GM12878 (cell line): ENCODE results near the gene ASB2. TPM values are rescaled to one million over a fixed set of nuclear protein-coding genes. Genes with fewer than 3 reads are reported as not detected.

Experiments
- ATAC-seq: fragments of 200-7000 bp; cut with Tn5 transposase; 3 replicates; pipeline ENCODE4 v1.9.1; 2020; ENCODE audit warnings: mild to moderate bottlenecking, moderate library complexity
- BruUV-seq: library from RNA; stranded (reverse); fragments of 400-500 nt; replicated peaks from 2 replicates; lab custom pipeline; 2021; lab: Mats Ljungman, UMichigan
- CTCF ChIA-PET: fragments of 300-600 bp; sonication (Branson Sonifier 250); formaldehyde crosslinking; extraction: SDS; loops from one replicate; lab custom pipeline; 2021; ENCODE audit warnings: inconsistent platforms; lab: Yijun Ruan, JAX
- POLR2A ChIA-PET: fragments of 350-600 bp; formaldehyde crosslinking; extraction: SDS; loops from one replicate; lab custom pipeline; 2021; ENCODE audit warnings: inconsistent platforms; lab: Charles Lee
- RAD21 ChIA-PET: fragments of 300-600 bp; sonication (Branson Sonifier 250); formaldehyde crosslinking; loops from one replicate; lab custom pipeline; 2023; ENCODE audit warnings: antibody characterized with exemption; ENCODE audit not compliant: unreplicated experiment; lab: Charles Lee
- SMC1A ChIA-PET: fragments of 300-600 bp; sonication (Branson Sonifier 250); formaldehyde crosslinking; loops from one replicate; lab custom pipeline; 2023; ENCODE audit not compliant: unreplicated experiment, uncharacterized antibody; lab: Charles Lee
- DNase-seq: peaks from one replicate; pipeline ENCODE4 v3.0.0-alpha.2; 2011; ENCODE audit warnings: low read depth, low spot score
- FAIRE-seq: peaks from 3 replicates; lab custom pipeline; 2011; peaks lifted over from hg19 to GRCh38; lab: Jason Lieb, UNC
- H2AFZ ChIP-seq: 2 replicates; pipeline ENCODE4 v1.6.0; 2011; ENCODE audit warnings: low read depth, low read length, control low read depth; ENCODE audit not compliant: control insufficient read depth
- H3K27ac ChIP-seq: 2 replicates; pipeline ENCODE4 v1.5.1; 2011; ENCODE audit warnings: control low read depth; ENCODE audit not compliant: control insufficient read depth, insufficient read depth
- H3K27me3 ChIP-seq, 2 experiments: replicated peaks in 1 of 2; 2 replicates each; pipeline versions ENCODE4 v1.6.0 to v1.6.1; 2011; ENCODE audit warnings: low read length in 1 of 2; ENCODE audit not compliant: control insufficient read depth in 2 of 2, insufficient read depth in 2 of 2
- H3K36me3 ChIP-seq, 2 experiments: 2 replicates each; pipeline ENCODE4 v1.5.1; 2011; ENCODE audit warnings: low read length in 1 of 2; ENCODE audit not compliant: control insufficient read depth in 2 of 2, insufficient read depth in 2 of 2
- H3K4me1 ChIP-seq: 2 replicates; pipeline ENCODE4 v1.6.1; 2011; ENCODE audit warnings: mild to moderate bottlenecking, low read length, moderate library complexity, mixed read lengths; ENCODE audit not compliant: control insufficient read depth, insufficient read depth
- H3K4me2 ChIP-seq: 2 replicates; pipeline ENCODE4 v1.6.0; 2011; ENCODE audit warnings: control low read depth; ENCODE audit not compliant: control insufficient read depth, insufficient read depth
- H3K4me3 ChIP-seq: fragments of 200-600 bp; sonication (generic); 2 replicates; pipeline ENCODE4 v1.5.1; 2016
- H3K79me2 ChIP-seq: 2 replicates; pipeline ENCODE4 v1.6.0; 2011; ENCODE audit warnings: low read length; ENCODE audit not compliant: control insufficient read depth, insufficient read depth
- H3K9ac ChIP-seq: 2 replicates; pipeline ENCODE4 v1.8.0; 2011; ENCODE audit warnings: low read length, control low read depth, mixed read lengths; ENCODE audit not compliant: control insufficient read depth, insufficient read depth
- H3K9me3 ChIP-seq: replicated peaks from 3 replicates; pipeline ENCODE4 v1.5.1; 2011; ENCODE audit warnings: mild to moderate bottlenecking, low read length; ENCODE audit not compliant: control insufficient read depth, insufficient read depth
- H4K20me1 ChIP-seq: 2 replicates; pipeline ENCODE4 v1.6.0; 2011; ENCODE audit not compliant: control insufficient read depth, insufficient read depth
- ATF3 ChIP-seq: IDR thresholded peaks from 2 replicates; pipeline ENCODE4 v1.6.1; 2011; ENCODE audit warnings: low read depth, mild to moderate bottlenecking, low read length, moderate library complexity, borderline replicate concordance; ENCODE audit errors: extremely low read depth
- BMI1 ChIP-seq: fragments of 450-650 bp; IDR thresholded peaks from 2 replicates; pipeline ENCODE4 v1.6.1; 2016; ENCODE audit warnings: mild to moderate bottlenecking, moderate library complexity, borderline replicate concordance
- CHD2 ChIP-seq: IDR thresholded peaks from 2 replicates; pipeline ENCODE4 v1.6.1; 2011; ENCODE audit warnings: low read depth, low read length, improper control_type of control experiment, borderline replicate concordance
- EED ChIP-seq: sonication (generic); IDR thresholded peaks from 2 replicates; pipeline ENCODE4 v1.6.1; 2016; ENCODE audit warnings: antibody characterized with exemption, low read depth
- IRF3 ChIP-seq: fragments of 450-650 bp; IDR thresholded peaks from 2 replicates; pipeline ENCODE4 v1.6.1; 2014; ENCODE audit warnings: mild to moderate bottlenecking
- JUNB ChIP-seq: IDR thresholded peaks from 2 replicates; pipeline ENCODE4 v1.6.1; 2016; ENCODE audit warnings: antibody characterized with exemption, mild to moderate bottlenecking
- MYB ChIP-seq: fragments of 150-350 bp; IDR thresholded peaks from 2 replicates; pipeline ENCODE4 v1.6.1; 2014; ENCODE audit warnings: mild to moderate bottlenecking, low read depth, low read length, borderline replicate concordance
- MYC ChIP-seq: IDR thresholded peaks from 2 replicates; pipeline ENCODE4 v1.6.1; 2011; ENCODE audit warnings: mild to moderate bottlenecking, low read length, moderate library complexity, inconsistent platforms; ENCODE audit not compliant: insufficient read depth, insufficient replicate concordance, insufficient read length, severe bottlenecking
- NFIC ChIP-seq: IDR thresholded peaks from 2 replicates; pipeline ENCODE4 v1.6.1; 2012; ENCODE audit warnings: low read depth, mild to moderate bottlenecking, inconsistent platforms, low read length, moderate library complexity
- SIX5 ChIP-seq: IDR thresholded peaks from 2 replicates; pipeline ENCODE4 v1.6.1; 2011; ENCODE audit warnings: mild to moderate bottlenecking, low read depth, low read length, moderate library complexity; ENCODE audit not compliant: severe bottlenecking
- SRF ChIP-seq, 2 experiments: IDR thresholded peaks; 2 replicates each; pipeline ENCODE4 v1.6.1; 2011; ENCODE audit warnings: low read depth in 2 of 2, low read length in 2 of 2, mild to moderate bottlenecking in 1 of 2, moderate library complexity in 1 of 2
- WRNIP1 ChIP-seq: IDR thresholded peaks from 2 replicates; pipeline ENCODE4 v1.6.1; 2011; ENCODE audit warnings: low read depth, low read length, improper control_type of control experiment, borderline replicate concordance
- ZBTB40 ChIP-seq: fragments of 450-650 bp; IDR thresholded peaks from 2 replicates; pipeline ENCODE4 v1.6.1; 2016; ENCODE audit warnings: mild to moderate bottlenecking, moderate library complexity, borderline replicate concordance
- ZSCAN29 ChIP-seq: fragments of 450-650 bp; IDR thresholded peaks from 2 replicates; pipeline ENCODE4 v1.6.1; 2017; ENCODE audit warnings: mild to moderate bottlenecking, moderate library complexity
- WGBS: methylation state at CpG from one replicate; pipeline ENCODE4 v1.1.6; 2016; ENCODE audit warnings: low lambda C conversion rate; ENCODE audit not compliant: insufficient replicate concordance, insufficient coverage; ENCODE audit errors: missing lambda C conversion rate; 5-methylcytosine and 5-hydroxymethylcytosine counted together
- in situ Hi-C: fragments of 300-500 bp; cut with MboI; formaldehyde crosslinking; loops from 9 replicates; pipeline ENCODE4 v1.14.3; 2018; ENCODE audit warnings: mixed read lengths
- intact Hi-C: fragments of 100-400 bp; cut with micrococcal nuclease; formaldehyde crosslinking; loops from one replicate; pipeline ENCODE4 v1.14.2; 2022; ENCODE audit not compliant: unreplicated experiment
- polyA plus RNA-seq, 11 experiments: library from polyadenylated mRNA; depleted of rRNA in 4 of 11; unstranded in 6 of 11; stranded (reverse) in 5 of 11; fragments of >200 nt; fragmentation: Nextera tagmentation in 4 of 11; fragmentation: Illumina TruSeq in 1 of 11; extraction: Ambion mirVana in 4 of 11; extraction: Trizol in 1 of 11; gene quantifications; 1 replicate in 1 of 11; 2 replicates in 10 of 11; pipeline versions ENCODE4 v1.2.1 to v1.2.3, GENCODE V29; 2011 to 2016; ENCODE audit warnings: inconsistent platforms in 2 of 11, missing spikeins in 2 of 11, low read depth in 1 of 11
- total RNA-seq, 4 experiments: library from RNA; depleted of rRNA in 3 of 4; stranded (reverse); fragments of >200 nt in 3 of 4; fragmentation: Illumina TruSeq in 1 of 4; extraction: Trizol in 1 of 4; gene quantifications; 2 replicates each; pipeline versions ENCODE4 v1.2.1 to v1.2.3, GENCODE V29; 2013 to 2021

ASB2 gene
- total and polyA plus RNA-seq, 10 of the 15 experiments (the other 5 are each of a cell fraction or from before 2014, with no cell fraction given) = 3.0 to 54.8 (median 33.5) TPM

DNA sequence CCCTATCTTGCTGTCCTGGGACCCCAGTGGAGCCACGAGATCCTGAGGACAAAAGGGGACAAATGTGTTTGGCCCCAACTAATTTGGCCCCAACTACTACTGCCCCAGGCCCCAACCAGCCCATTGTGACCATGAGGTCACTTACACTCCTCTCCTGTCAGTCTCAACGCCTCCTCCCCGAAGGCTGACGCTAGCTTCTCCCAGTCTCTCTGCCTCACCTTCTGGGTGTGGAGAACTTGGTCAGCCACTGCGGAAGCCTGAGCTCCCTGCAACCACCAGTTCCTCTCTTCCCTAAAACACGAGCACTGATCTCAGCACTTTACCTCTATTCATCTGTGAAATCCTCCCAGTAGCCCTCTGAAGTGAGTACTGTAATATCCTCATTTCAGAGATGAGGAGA is 35.9 kb downstream of the ASB2 start:
- Histone ChIP-seq H3K9me3 (no peaks in the 10 kb centered on the region; the same call in 2 of the 3 replicates), H3K79me2 (no peaks in the 10 kb centered on the region), H3K27me3 (no peaks in the 10 kb centered on the region), H3K36me3 (peaks cover 2 to 3% of the 10 kb centered on the region in 2 experiments; a peak in 3 of 4 replicates), H4K20me1 (no peaks in the 10 kb centered on the region), H3K4me1 (peaks cover 8% of the 10 kb centered on the region), H2AFZ (no peak overlapping the region), H3K4me3 (no peak overlapping the region), H3K27ac (no peak overlapping the region), H3K9ac (no peak overlapping the region), H3K4me2 (no peak overlapping the region)
- CTCF ChIA-PET = interaction anchor here (0.8 to 12.1 kb wide), 27 partner anchors 8 to 564 kb away, joined by 3 to 541 read pairs (median 6); partner anchors contain the start of genes ASB2, CCDC197, DDX24 and IFI27L1
- FAIRE-seq (no peak), DNase-seq (no peak), ATAC-seq (no peak)
- in situ Hi-C loops (loop anchor here (5.0 kb wide), 1 partner anchor 62 kb away; no protein-coding TSS in a partner anchor), intact Hi-C loops (no loop called here)
- 67% methylated on average over 6 of the region's 6 CpGs for WGBS
- BruUV-seq = no TSS peak
- SMC1A ChIA-PET = interaction anchor here (0.7 to 10.5 kb wide), 33 partner anchors 10 to 202 kb away, joined by 3 to 184 read pairs (median 6); partner anchors contain the start of gene CCDC197
- RAD21 ChIA-PET = interaction anchor here (0.7 to 13.9 kb wide), 37 partner anchors 8 to 242 kb away, joined by 3 to 344 read pairs (median 8); partner anchors contain the start of genes ASB2, CCDC197, DDX24 and IFI27L1
- POLR2A ChIA-PET = interaction anchor here (0.9 to 2.1 kb wide), 6 partner anchors 16 to 63 kb away, joined by 3 to 21 read pairs (median 7); no protein-coding TSS in a partner anchor
- TF ChIP-seq MYB (no peak), BMI1 (no peak), SIX5 (no peak), JUNB (no peak), WRNIP1 (no peak), ZBTB40 (no peak), ZSCAN29 (no peak), EED (no peak), IRF3 (no peak), MYC (no peak), NFIC (no peak), SRF (IDR thresholded peaks at IDR 0.05; ENCODE audit: low read depth in 2 of 2, low read length in 2 of 2) (no peak), CHD2 (no peak), ATF3 (no peak)
